Measurements from ENCODE around the gene KAZN. TPM values are rescaled to one million over a fixed set of nuclear protein-coding genes. Genes with fewer than 3 reads are reported as not detected.

The KAZN gene
- total RNA-seq, 1 donor from 2014 or later: 2.8 TPM

DNA sequence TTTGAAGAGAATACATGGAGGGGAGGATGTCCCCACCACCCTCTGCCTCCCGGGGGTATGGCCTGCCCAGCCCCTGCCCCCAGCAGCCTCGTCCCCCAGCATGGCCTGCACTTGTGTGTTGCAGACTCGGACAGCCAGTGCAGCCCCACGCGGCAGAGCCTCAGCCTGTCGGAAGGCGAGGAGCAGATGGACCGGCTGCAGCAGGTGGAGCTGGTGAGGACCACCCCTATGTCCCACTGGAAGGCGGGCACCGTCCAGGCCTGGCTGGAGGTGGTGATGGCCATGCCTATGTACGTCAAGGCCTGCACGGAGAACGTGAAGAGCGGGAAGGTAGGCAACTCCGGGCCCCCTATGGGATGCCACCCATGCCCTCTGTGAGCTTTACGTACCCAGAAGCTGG is 495.6 kb downstream of the KAZN start:
- no peak for DNase-seq (ENCODE audit: low read depth)
- Histone ChIP-seq H3K36me3 (ENCODE audit: control insufficient read depth, insufficient read depth, low read length) (no peaks in the 10 kb centered on the region), H3K4me3 (ENCODE audit: low read depth, low read length) (no peak overlapping the region), H3K27me3 (ENCODE audit: control insufficient read depth, insufficient read depth, low read length) (peaks cover 5% of the 10 kb centered on the region)
- no peak for TF ChIP-seq CTCF (IDR thresholded peaks at IDR 0.05; ENCODE audit: insufficient read depth, low read length, poor library complexity, severe bottlenecking)

GRCh38 chr1:15094719-15095495 is 496.4 kb downstream of the KAZN start:
- no peak for TF ChIP-seq CTCF (IDR thresholded peaks at IDR 0.05; ENCODE audit: insufficient read depth, low read length, poor library complexity, severe bottlenecking)
- H3K4me3 ChIP-seq (ENCODE audit: low read depth, low read length): no peak overlapping the region
- no peak for DNase-seq (ENCODE audit: low read depth)
- H3K27me3 ChIP-seq (ENCODE audit: control insufficient read depth, insufficient read depth, low read length): peaks cover 7% of the 10 kb centered on the region
- H3K36me3 ChIP-seq (ENCODE audit: control insufficient read depth, insufficient read depth, low read length): no peaks in the 10 kb centered on the region

- no peaks in the 10 kb centered on the region for H3K36me3 ChIP-seq (ENCODE audit: control insufficient read depth, insufficient read depth, low read length)
Observed at GRCh38 chr1:15095496-15095875, 497.0 kb downstream of the KAZN start.

GRCh38 chr1:15096293-15096692 is 497.8 kb downstream of the KAZN start:
- H3K36me3 ChIP-seq (ENCODE audit: control insufficient read depth, insufficient read depth, low read length): no peaks in the 10 kb centered on the region
- H3K4me3 ChIP-seq (ENCODE audit: low read depth, low read length): no peak overlapping the region
- no peak for DNase-seq (ENCODE audit: low read depth)
- no peak for TF ChIP-seq CTCF (IDR thresholded peaks at IDR 0.05; ENCODE audit: insufficient read depth, low read length, poor library complexity, severe bottlenecking)
- H3K27me3 ChIP-seq (ENCODE audit: control insufficient read depth, insufficient read depth, low read length): peaks cover 17% of the 10 kb centered on the region

More at GRCh38 chr1:15095496-15095875, 497.0 kb downstream of the KAZN start:
- H3K4me3 ChIP-seq (ENCODE audit: low read depth, low read length): no peak overlapping the region
- no peak for TF ChIP-seq CTCF (IDR thresholded peaks at IDR 0.05; ENCODE audit: insufficient read depth, low read length, poor library complexity, severe bottlenecking)
- H3K27me3 ChIP-seq (ENCODE audit: control insufficient read depth, insufficient read depth, low read length): peaks cover 10% of the 10 kb centered on the region
- no peak for DNase-seq (ENCODE audit: low read depth)

DNA sequence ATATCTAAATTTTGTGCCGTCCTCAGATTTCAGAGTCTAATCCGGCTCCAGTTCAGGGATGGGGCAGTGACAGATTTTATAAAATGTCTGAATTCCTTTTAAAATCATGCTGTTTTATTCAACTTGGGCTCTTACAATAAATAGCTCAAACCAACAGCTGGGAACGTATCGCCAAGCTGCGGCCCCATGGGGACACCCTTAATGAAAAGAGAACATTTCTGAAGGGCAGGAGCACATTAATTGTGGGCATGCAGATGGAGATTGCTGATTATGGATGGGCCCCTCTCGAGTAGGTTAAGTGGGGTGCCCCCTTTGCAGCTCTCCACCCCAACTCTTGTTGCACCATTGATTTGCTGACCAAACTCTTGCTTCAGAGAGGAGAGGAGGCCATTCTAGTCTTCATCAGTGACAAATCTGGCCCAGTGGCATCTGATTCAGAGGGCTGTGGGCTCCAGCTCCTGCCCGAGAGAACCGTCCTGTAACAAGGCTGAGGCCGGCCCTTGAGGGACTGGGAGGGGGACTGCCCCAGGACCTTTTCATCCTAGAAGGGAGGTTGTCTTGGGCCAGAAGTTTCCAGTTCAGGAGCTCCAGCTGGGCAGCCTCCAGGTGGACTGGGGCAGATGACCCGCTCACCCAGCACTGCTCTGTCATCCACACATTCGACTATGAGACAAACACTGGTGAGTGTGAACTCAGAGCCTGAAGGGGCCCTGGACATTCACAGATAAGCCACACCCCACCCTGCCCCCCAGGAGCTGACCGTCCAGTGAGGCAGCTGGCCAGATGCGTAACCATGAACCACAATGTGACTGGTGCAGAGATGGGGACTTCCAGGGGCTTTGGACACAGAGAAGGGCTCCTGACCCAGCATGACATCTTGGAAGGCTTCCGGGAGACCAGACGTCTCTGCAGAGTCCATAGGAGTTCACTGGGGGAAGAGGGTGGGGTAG is 500.0 kb downstream of the KAZN start:
- DNase-seq (ENCODE audit: low read depth): no peak
- TF ChIP-seq CTCF (IDR thresholded peaks at IDR 0.05; ENCODE audit: insufficient read depth, low read length, poor library complexity, severe bottlenecking): no peak
- Histone ChIP-seq H3K27me3 (ENCODE audit: control insufficient read depth, insufficient read depth, low read length) (peaks cover 22% of the 10 kb centered on the region), H3K36me3 (ENCODE audit: control insufficient read depth, insufficient read depth, low read length) (no peaks in the 10 kb centered on the region), H3K4me3 (ENCODE audit: low read depth, low read length) (no peak overlapping the region)

Data from kidney epithelial cell (primary cell).